Measurements from ENCODE around the gene INHBE.

INHBE gene

DNA sequence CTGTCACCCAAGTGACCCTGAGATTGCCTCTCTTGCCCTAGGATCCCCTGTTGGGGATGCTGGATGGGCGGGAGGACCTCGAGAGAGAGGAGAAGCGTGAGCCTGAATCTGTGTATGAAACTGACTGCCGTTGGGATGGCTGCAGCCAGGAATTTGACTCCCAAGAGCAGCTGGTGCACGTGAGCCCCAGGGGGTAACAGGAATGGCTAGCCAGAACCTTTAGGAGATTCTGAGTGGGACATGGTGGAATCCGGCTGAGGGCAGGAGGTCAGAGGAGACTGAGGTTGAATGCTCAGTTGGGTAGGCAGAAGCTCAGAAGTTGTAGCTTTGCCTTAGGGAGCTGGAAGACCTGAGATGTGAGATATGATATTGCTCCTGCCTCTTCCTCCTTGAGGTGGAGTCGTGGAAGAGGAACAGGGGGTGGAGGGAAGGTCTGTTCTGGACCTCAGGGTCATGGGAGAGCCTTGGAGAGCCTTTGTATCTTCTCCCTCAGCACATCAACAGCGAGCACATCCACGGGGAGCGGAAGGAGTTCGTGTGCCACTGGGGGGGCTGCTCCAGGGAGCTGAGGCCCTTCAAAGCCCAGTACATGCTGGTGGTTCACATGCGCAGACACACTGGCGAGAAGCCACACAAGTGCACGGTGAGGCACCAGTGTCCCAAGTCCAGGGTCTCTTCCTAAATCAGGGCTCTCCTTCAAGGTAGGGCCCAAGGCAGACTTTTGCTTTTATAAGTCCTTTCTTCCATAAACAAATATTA is 10.8 kb downstream of the INHBE start:
- Histone ChIP-seq H3K36me3 (ENCODE audit: control insufficient read depth, insufficient read depth, low read length) (no peaks in the 10 kb centered on the region), H3K4me1 (ENCODE audit: control insufficient read depth, insufficient read depth, low read length) (peaks cover 7% of the 10 kb centered on the region), H3K4me3 (ENCODE audit: low read length) (no peak overlapping the region), H3K27ac (ENCODE audit: low read depth, low read length) (no peak overlapping the region), H3K9ac (ENCODE audit: low read length) (no peak overlapping the region), H3K27me3 (ENCODE audit: control insufficient read depth, insufficient read depth, low read length) (peaks cover 1% of the 10 kb centered on the region)

DNA sequence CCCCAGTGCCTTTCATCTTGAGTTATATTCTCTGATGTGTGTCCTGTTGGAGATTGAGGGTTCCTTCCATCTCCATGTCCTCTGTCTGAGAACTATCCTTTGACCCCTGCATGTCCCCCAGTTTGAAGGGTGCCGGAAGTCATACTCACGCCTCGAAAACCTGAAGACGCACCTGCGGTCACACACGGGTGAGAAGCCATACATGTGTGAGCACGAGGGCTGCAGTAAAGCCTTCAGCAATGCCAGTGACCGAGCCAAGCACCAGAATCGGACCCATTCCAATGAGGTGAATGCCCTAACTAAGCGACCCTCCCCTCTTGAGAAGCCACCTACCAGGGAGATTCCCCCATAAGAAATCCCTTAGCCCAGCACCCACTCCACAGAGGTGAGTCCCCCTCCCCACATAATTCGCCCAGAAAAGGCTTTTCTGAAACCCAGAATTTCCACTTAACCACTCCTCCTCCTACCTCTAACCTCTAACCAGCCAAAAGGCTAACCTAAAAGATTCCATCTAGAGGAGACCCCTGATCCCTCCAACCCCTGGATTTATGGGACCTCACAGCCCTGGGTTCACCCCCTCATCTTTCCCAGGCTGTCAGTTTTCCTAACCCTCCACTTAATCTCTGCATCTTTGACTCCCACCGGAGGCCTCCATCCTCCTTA is 12.2 kb downstream of the INHBE start:
- Histone ChIP-seq H3K4me3 (ENCODE audit: low read length) (no peak overlapping the region), H3K4me1 (ENCODE audit: control insufficient read depth, insufficient read depth, low read length) (peaks cover 3% of the 10 kb centered on the region), H3K36me3 (ENCODE audit: control insufficient read depth, insufficient read depth, low read length) (no peaks in the 10 kb centered on the region), H3K27ac (ENCODE audit: low read depth, low read length) (no peak overlapping the region), H3K27me3 (ENCODE audit: control insufficient read depth, insufficient read depth, low read length) (no peaks in the 10 kb centered on the region), H3K9ac (ENCODE audit: low read length) (no peak overlapping the region)

DNA sequence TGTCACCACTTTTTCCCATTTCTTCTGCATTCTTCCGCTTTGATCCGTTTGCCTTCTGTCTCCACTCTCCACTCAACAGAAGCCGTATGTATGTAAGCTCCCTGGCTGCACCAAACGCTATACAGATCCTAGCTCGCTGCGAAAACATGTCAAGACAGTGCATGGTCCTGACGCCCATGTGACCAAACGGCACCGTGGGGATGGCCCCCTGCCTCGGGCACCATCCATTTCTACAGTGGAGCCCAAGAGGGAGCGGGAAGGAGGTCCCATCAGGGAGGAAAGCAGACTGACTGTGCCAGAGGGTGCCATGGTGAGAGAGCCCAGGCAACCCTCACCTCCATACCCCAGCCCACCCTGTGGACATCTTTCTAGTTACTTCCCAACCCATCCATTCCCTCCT is 12.8 kb downstream of the INHBE start:
- Histone ChIP-seq H3K4me3 (ENCODE audit: low read length) (no peak overlapping the region), H3K27ac (ENCODE audit: low read depth, low read length) (no peak overlapping the region), H3K36me3 (ENCODE audit: control insufficient read depth, insufficient read depth, low read length) (no peaks in the 10 kb centered on the region), H3K4me1 (ENCODE audit: control insufficient read depth, insufficient read depth, low read length) (no peaks in the 10 kb centered on the region), H3K9ac (ENCODE audit: low read length) (no peak overlapping the region), H3K27me3 (ENCODE audit: control insufficient read depth, insufficient read depth, low read length) (no peaks in the 10 kb centered on the region)

DNA sequence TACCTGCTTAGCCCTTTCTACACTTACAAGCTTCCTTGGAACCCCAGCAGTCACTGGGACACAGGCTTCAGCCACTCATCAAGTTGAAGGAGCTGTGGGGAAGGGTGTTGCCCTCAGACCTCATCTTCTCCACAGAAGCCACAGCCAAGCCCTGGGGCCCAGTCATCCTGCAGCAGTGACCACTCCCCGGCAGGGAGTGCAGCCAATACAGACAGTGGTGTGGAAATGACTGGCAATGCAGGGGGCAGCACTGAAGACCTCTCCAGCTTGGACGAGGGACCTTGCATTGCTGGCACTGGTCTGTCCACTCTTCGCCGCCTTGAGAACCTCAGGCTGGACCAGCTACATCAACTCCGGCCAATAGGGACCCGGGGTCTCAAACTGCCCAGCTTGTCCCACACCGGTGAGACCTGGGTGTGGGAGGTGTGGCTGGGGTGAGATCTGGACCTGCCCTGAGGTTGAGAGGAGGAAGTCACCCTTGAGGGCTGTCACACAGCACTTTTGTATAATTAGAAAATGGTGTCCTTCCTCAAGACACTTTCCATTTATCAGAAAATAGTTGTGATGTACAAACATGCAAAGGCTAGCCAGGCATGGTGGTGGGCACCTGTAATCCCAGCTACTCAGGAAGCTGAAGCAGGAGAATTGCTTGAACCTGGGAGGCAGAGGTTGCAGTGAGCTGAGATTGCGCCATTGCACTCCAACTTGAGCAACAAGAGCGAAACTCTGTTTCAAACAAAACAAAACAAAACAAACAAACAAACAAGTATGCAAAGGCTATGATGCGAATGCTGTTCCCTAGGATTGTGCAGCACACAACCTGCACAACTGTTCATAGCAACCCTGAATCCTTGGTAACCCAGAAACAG is 14.4 kb downstream of the INHBE start:
- H3K4me3 ChIP-seq (ENCODE audit: low read length): no peak overlapping the region
- peaks cover 4% of the 10 kb centered on the region for H3K36me3 ChIP-seq (ENCODE audit: control insufficient read depth, insufficient read depth, low read length)
- H3K27me3 ChIP-seq (ENCODE audit: control insufficient read depth, insufficient read depth, low read length): peaks cover 10% of the 10 kb centered on the region
- no peaks in the 10 kb centered on the region for H3K4me1 ChIP-seq (ENCODE audit: control insufficient read depth, insufficient read depth, low read length)
- H3K27ac ChIP-seq (ENCODE audit: low read depth, low read length): no peak overlapping the region
- H3K9ac ChIP-seq (ENCODE audit: low read length): no peak overlapping the region

DNA sequence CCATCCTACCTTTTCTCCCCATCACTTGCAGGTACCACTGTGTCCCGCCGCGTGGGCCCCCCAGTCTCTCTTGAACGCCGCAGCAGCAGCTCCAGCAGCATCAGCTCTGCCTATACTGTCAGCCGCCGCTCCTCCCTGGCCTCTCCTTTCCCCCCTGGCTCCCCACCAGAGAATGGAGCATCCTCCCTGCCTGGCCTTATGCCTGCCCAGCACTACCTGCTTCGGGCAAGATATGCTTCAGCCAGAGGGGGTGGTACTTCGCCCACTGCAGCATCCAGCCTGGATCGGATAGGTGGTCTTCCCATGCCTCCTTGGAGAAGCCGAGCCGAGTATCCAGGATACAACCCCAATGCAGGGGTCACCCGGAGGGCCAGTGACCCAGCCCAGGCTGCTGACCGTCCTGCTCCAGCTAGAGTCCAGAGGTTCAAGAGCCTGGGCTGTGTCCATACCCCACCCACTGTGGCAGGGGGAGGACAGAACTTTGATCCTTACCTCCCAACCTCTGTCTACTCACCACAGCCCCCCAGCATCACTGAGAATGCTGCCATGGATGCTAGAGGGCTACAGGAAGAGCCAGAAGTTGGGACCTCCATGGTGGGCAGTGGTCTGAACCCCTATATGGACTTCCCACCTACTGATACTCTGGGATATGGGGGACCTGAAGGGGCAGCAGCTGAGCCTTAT is 15.3 kb downstream of the INHBE start:
- Histone ChIP-seq H3K27me3 (ENCODE audit: control insufficient read depth, insufficient read depth, low read length) (peaks cover 12% of the 10 kb centered on the region), H3K9ac (ENCODE audit: low read length) (no peak overlapping the region), H3K27ac (ENCODE audit: low read depth, low read length) (no peak overlapping the region), H3K36me3 (ENCODE audit: control insufficient read depth, insufficient read depth, low read length) (peaks cover 7% of the 10 kb centered on the region), H3K4me3 (ENCODE audit: low read length) (no peak overlapping the region), H3K4me1 (ENCODE audit: control insufficient read depth, insufficient read depth, low read length) (no peaks in the 10 kb centered on the region)

DNA sequence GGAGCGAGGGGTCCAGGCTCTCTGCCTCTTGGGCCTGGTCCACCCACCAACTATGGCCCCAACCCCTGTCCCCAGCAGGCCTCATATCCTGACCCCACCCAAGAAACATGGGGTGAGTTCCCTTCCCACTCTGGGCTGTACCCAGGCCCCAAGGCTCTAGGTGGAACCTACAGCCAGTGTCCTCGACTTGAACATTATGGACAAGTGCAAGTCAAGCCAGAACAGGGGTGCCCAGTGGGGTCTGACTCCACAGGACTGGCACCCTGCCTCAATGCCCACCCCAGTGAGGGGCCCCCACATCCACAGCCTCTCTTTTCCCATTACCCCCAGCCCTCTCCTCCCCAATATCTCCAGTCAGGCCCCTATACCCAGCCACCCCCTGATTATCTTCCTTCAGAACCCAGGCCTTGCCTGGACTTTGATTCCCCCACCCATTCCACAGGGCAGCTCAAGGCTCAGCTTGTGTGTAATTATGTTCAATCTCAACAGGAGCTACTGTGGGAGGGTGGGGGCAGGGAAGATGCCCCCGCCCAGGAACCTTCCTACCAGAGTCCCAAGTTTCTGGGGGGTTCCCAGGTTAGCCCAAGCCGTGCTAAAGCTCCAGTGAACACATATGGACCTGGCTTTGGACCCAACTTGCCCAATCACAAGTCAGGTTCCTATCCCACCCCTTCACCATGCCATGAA is 16.0 kb downstream of the INHBE start:
- H3K36me3 ChIP-seq (ENCODE audit: control insufficient read depth, insufficient read depth, low read length): peaks cover 7% of the 10 kb centered on the region
- no peak overlapping the region for H3K27ac ChIP-seq (ENCODE audit: low read depth, low read length)
- H3K4me3 ChIP-seq (ENCODE audit: low read length): no peak overlapping the region
- H3K4me1 ChIP-seq (ENCODE audit: control insufficient read depth, insufficient read depth, low read length): peaks cover 2% of the 10 kb centered on the region
- no peak overlapping the region for H3K9ac ChIP-seq (ENCODE audit: low read length)
- H3K27me3 ChIP-seq (ENCODE audit: control insufficient read depth, insufficient read depth, low read length): peaks cover 15% of the 10 kb centered on the region

DNA sequence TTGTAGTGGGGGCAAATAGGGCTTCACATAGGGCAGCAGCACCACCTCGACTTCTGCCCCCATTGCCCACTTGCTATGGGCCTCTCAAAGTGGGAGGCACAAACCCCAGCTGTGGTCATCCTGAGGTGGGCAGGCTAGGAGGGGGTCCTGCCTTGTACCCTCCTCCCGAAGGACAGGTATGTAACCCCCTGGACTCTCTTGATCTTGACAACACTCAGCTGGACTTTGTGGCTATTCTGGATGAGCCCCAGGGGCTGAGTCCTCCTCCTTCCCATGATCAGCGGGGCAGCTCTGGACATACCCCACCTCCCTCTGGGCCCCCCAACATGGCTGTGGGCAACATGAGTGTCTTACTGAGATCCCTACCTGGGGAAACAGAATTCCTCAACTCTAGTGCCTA is 16.6 kb downstream of the INHBE start:
- Histone ChIP-seq H3K4me1 (ENCODE audit: control insufficient read depth, insufficient read depth, low read length) (peaks cover 2% of the 10 kb centered on the region), H3K36me3 (ENCODE audit: control insufficient read depth, insufficient read depth, low read length) (peaks cover 7% of the 10 kb centered on the region), H3K27me3 (ENCODE audit: control insufficient read depth, insufficient read depth, low read length) (peaks cover 20% of the 10 kb centered on the region), H3K9ac (ENCODE audit: low read length) (no peak overlapping the region), H3K27ac (ENCODE audit: low read depth, low read length) (no peak overlapping the region), H3K4me3 (ENCODE audit: low read length) (no peak overlapping the region)

DNA sequence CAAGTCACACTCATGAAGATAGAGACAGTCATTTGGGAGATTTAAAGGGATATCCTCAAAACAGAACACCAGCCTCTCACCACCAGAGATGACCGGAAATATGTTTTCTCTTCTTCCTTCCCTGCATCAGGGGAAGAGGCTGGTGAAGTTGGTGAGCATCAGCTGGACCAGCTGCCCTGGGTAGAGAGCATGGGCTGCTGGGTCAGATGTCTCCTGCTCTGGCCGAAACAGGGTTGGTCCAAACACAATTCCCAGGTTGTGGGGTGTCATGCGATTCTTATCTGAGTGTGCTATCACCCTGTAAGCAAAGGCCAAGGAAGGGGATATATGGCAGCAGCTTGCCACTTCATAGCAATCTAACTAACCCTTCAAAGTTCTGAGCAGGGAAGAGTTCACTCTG is 17.3 kb downstream of the INHBE start:
- H3K27ac ChIP-seq (ENCODE audit: low read depth, low read length): no peak overlapping the region
- H3K4me1 ChIP-seq (ENCODE audit: control insufficient read depth, insufficient read depth, low read length): peaks cover 2% of the 10 kb centered on the region
- H3K36me3 ChIP-seq (ENCODE audit: control insufficient read depth, insufficient read depth, low read length): peaks cover 7% of the 10 kb centered on the region
- H3K9ac ChIP-seq (ENCODE audit: low read length): no peak overlapping the region
- no peak overlapping the region for H3K4me3 ChIP-seq (ENCODE audit: low read length)
- H3K27me3 ChIP-seq (ENCODE audit: control insufficient read depth, insufficient read depth, low read length): peaks cover 25% of the 10 kb centered on the region

DNA sequence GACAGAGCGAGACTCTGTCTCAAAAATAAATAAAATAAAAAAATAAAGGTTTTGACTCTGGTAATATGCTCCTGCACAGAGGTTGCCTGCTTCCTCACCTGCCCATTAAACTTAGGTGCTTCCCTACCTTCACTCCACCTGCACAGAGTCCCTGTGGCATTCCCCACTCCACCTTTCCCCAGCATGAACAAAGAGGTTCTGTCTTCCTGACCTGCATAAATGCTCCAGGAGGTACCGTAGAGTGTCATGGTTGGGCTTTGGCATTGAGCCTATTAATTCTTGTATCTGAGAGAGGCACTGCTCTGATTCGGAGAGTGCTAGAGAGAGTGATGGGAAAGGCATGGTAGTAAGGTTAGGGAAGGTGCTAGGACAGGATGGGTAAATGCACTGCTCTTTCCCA is 18.3 kb downstream of the INHBE start:
- Histone ChIP-seq H3K27me3 (ENCODE audit: control insufficient read depth, insufficient read depth, low read length) (peaks cover 25% of the 10 kb centered on the region), H3K27ac (ENCODE audit: low read depth, low read length) (no peak overlapping the region), H3K4me1 (ENCODE audit: control insufficient read depth, insufficient read depth, low read length) (peaks cover 2% of the 10 kb centered on the region), H3K36me3 (ENCODE audit: control insufficient read depth, insufficient read depth, low read length) (peaks cover 7% of the 10 kb centered on the region), H3K9ac (ENCODE audit: low read length) (no peak overlapping the region), H3K4me3 (ENCODE audit: low read length) (no peak overlapping the region)

DNA sequence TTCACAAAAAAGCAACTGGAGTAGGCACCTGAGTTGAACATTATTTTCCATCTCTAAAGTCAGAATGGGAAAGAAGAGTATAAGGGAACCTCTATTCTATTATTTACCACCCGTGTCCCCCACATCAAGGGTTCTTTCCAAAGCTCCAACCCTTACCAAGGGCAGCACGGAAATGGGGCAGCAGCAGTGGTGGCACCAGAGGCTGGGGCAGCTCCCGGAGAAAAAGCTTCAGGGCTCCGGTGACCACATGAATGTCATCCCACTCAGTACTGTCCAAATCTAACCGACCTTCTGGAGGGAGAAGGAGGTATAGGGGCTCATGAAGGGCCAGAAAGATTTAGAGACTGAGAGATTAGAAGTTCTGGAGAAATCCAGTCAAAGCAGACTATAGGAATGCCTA is 18.8 kb downstream of the INHBE start:
- no peak overlapping the region for H3K9ac ChIP-seq (ENCODE audit: low read length)
- peaks cover 2% of the 10 kb centered on the region for H3K4me1 ChIP-seq (ENCODE audit: control insufficient read depth, insufficient read depth, low read length)
- H3K27ac ChIP-seq (ENCODE audit: low read depth, low read length): no peak overlapping the region
- H3K36me3 ChIP-seq (ENCODE audit: control insufficient read depth, insufficient read depth, low read length): peaks cover 7% of the 10 kb centered on the region
- H3K27me3 ChIP-seq (ENCODE audit: control insufficient read depth, insufficient read depth, low read length): peaks cover 25% of the 10 kb centered on the region
- H3K4me3 ChIP-seq (ENCODE audit: low read length): no peak overlapping the region

DNA sequence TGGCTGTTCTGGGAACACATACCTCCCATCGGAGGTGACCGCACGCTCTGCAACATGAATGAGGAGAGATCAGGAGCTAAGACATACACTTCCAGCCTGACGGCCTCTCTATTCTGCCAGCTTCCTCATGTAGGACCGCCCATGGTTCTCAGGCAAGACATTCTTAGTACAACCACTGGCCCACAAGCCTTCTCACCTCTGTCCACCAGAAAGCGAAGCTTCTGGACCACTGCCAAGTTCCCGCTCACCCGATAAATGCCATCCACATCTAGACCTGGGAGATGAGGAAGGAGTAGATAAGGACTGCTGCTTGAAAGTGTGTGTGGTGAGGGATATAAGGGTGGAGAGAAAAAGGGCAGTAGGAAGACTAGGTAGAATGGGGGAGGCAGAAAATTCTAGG is 19.3 kb downstream of the INHBE start:
- Histone ChIP-seq H3K36me3 (ENCODE audit: control insufficient read depth, insufficient read depth, low read length) (peaks cover 7% of the 10 kb centered on the region), H3K9ac (ENCODE audit: low read length) (no peak overlapping the region), H3K27me3 (ENCODE audit: control insufficient read depth, insufficient read depth, low read length) (peaks cover 25% of the 10 kb centered on the region), H3K4me1 (ENCODE audit: control insufficient read depth, insufficient read depth, low read length) (peaks cover 2% of the 10 kb centered on the region), H3K4me3 (ENCODE audit: low read length) (no peak overlapping the region), H3K27ac (ENCODE audit: low read depth, low read length) (no peak overlapping the region)

Data from rectal smooth muscle tissue (tissue), 1 donor.